ENCODE data around the gene PTRH1. TPM values are rescaled to one million over a fixed set of nuclear protein-coding genes. Genes with fewer than 3 reads are reported as not detected.

PTRH1 gene
- total RNA-seq, 1 experiment from 2014 or later: 21.8 TPM

DNA sequence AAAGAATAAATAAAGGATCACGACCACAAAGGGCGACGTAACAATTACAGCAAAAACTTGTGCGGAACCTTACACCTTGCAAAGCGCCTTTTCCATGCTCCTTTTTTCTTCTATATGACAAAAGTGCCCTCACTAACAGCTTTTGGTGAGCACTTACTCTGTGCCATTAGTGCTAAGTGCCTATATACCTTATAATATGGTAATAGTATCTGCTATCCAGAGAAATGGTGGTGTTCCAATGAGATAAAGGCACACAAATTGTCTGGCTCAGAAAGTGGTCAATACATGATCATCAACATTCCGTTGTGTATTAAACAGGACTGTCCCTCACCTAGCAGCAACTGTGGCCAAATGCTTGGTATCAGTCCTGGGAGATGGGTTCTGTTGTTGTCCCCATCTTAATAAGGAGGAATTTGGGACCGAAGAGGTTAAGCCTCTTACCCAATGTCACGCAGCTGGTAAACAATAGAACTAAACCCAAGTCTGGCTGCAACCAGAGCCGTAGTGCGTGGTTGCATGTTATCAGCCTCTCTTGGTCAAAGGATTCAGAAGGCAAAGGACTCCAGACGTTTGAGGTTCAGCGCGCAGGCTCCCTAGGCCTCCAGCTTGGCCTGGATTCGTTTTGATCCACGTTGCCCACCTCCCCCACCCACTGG is 20.2 kb upstream of the PTRH1 start:
- H3K9me2 ChIP-seq (ENCODE audit: insufficient read depth): no peaks in the 10 kb centered on the region
- H4K20me1 ChIP-seq (ENCODE audit: insufficient read depth): no peaks in the 10 kb centered on the region
- no peaks in the 10 kb centered on the region for H3K79me2 ChIP-seq (ENCODE audit: insufficient read depth, low read length)
- no peak for DNase-seq (ENCODE audit: low read depth, low spot score)
- no peak overlapping the region for H3K27ac ChIP-seq (ENCODE audit: low read depth, low read length)
- peaks cover 9 to 25% of the 10 kb centered on the region in 2 experiments for H3K4me1 ChIP-seq (ENCODE audit: control insufficient read depth in 1 of 2, insufficient read depth in 2 of 2, low read length in 2 of 2)
- CTCF ChIA-PET: interaction anchor here (0.8 to 2.3 kb wide), 29 partner anchors 9 to 307 kb away, joined by 3 to 46 read pairs (median 6); partner anchors contain the start of genes CDK9, CFAP157, PTRH1 and TTC16
- H2AFZ ChIP-seq (ENCODE audit: low read depth, low read length, poor library complexity, severe bottlenecking): peak overlapping the region; percentile 50
- TF ChIP-seq, protein P1, sequence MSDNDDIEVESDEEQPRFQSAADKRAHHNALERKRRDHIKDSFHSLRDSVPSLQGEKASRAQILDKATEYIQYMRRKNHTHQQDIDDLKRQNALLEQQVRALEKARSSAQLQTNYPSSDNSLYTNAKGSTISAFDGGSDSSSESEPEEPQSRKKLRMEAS (IDR thresholded peaks at IDR 0.05): no peak
- TF ChIP-seq CTCF (IDR thresholded peaks at IDR 0.05 in 2 of 3, conservative IDR thresholded peaks at IDR 0.05 in 1 of 3; ENCODE audit: borderline replicate concordance in 1 of 3, insufficient read depth in 1 of 3, low read depth in 2 of 3, low read length in 2 of 3): no peak
- TF ChIP-seq ELF1 (IDR thresholded peaks at IDR 0.05; ENCODE audit: borderline replicate concordance, low read depth): no peak
- TF ChIP-seq POLR2A (IDR thresholded peaks at IDR 0.05; ENCODE audit: borderline replicate concordance, extremely low read depth, insufficient read depth, insufficient read length): no peak
- TF ChIP-seq RAD21 (IDR thresholded peaks at IDR 0.05; ENCODE audit: low read depth): no peak
- TF ChIP-seq, protein P2, sequence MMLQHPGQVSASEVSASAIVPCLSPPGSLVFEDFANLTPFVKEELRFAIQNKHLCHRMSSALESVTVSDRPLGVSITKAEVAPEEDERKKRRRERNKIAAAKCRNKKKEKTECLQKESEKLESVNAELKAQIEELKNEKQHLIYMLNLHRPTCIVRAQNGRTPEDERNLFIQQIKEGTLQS (IDR thresholded peaks at IDR 0.05): no peak
- TF ChIP-seq SRF (IDR thresholded peaks at IDR 0.05; ENCODE audit: low read depth): no peak
- TF ChIP-seq EGR1 (IDR thresholded peaks at IDR 0.05; ENCODE audit: low read depth): no peak
- TF ChIP-seq YY1 (IDR thresholded peaks at IDR 0.05; ENCODE audit: extremely low read depth, insufficient replicate concordance, low read depth, low read length): no peak
- no peak for TF ChIP-seq FOSL1 (IDR thresholded peaks at IDR 0.05; ENCODE audit: low read depth)
- no peak for TF ChIP-seq CBX3 (IDR thresholded peaks at IDR 0.05; ENCODE audit: low read depth)
- no peak for TF ChIP-seq EZH2 (IDR thresholded peaks at IDR 0.05)
- H3K9me3 ChIP-seq (ENCODE audit: control insufficient read depth in 1 of 2, insufficient read depth in 1 of 2, low read depth in 1 of 2, low read length in 2 of 2): no peaks in the 10 kb centered on the region
- H3K9ac ChIP-seq (ENCODE audit: low read length): peak overlapping the region; percentile 35
- RAD21 ChIA-PET (ENCODE audit: low non-redundant PET in 1 of 2, low total read pairs in 2 of 2, uncharacterized antibody in 2 of 2, unreplicated experiment in 2 of 2): interaction anchor here (0.8 to 1.6 kb wide), 6 partner anchors 20 to 186 kb away, joined by 3 to 10 read pairs (median 5); partner anchors contain the start of genes PTRH1 (in 1 of the 2) and TTC16 (in 1 of the 2)
- peak overlapping the region; percentile 96 for H3K4me2 ChIP-seq (ENCODE audit: low read length)
- no peak for ATAC-seq
- H3K36me3 ChIP-seq (ENCODE audit: control insufficient read depth in 1 of 2, insufficient read depth in 2 of 2, low read length in 2 of 2): no peaks in the 10 kb centered on the region
- POLR2A ChIA-PET: interaction anchor here (1.0 to 1.5 kb wide), 5 partner anchors 12 to 127 kb away, joined by 3 to 10 read pairs (median 6); no protein-coding TSS in a partner anchor
- intact Hi-C loops (cut with micrococcal nuclease): loop anchor here (1.0 kb wide), 4 partner anchors 36 to 186 kb away; no protein-coding TSS in a partner anchor
- no peaks in the 10 kb centered on the region for H3K27me3 ChIP-seq (ENCODE audit: insufficient read depth, low read length)
- H3K4me3 ChIP-seq (replicated peaks in 1 of 2; ENCODE audit: low read depth in 1 of 2, low read length in 2 of 2): peak overlapping the region in 1 of 2 experiments; percentile 72; a peak in 1 of 4 replicates
- BruUV-seq (replicated peaks): no TSS peak
